Endothelial cell of umbilical vein (primary cell): ENCODE data around the gene RNF19B. TPM values are rescaled to one million over a fixed set of nuclear protein-coding genes. Genes with fewer than 3 reads are reported as not detected.
A peak's percentile ranks its signal among the peaks of the same experiment; 100 is the strongest.

Experiments used
- BruUV-seq: library from RNA; stranded (reverse); fragments of 400-500 nt; replicated peaks from 2 replicates; lab custom pipeline; 2021; lab: Mats Ljungman, UMichigan
- CTCF ChIA-PET: fragments of 300-600, 350-600 bp; sonication (Branson Sonifier 250); formaldehyde crosslinking; loops from one replicate; lab custom pipeline; 2021; ENCODE audit warnings: antibody characterized with exemption, inconsistent platforms; lab: Charles Lee
- POLR2A ChIA-PET: fragments of 300-600, 350-600 bp; sonication (Branson Sonifier 250); formaldehyde crosslinking; loops from one replicate; lab custom pipeline; 2021; ENCODE audit warnings: antibody characterized with exemption, inconsistent platforms; lab: Charles Lee
- DNase-seq: peaks from one replicate; pipeline ENCODE4 v3.0.0-alpha.2; 2011; ENCODE audit warnings: low read depth, low spot score
- FAIRE-seq: peaks from 2 replicates; lab custom pipeline; 2011; peaks lifted over from hg19 to GRCh38; lab: Jason Lieb, UNC
- H2AFZ ChIP-seq: 2 replicates; pipeline ENCODE4 v1.6.0; 2012; ENCODE audit warnings: low read depth, low read length, control low read depth, inconsistent platforms
- H3K27ac ChIP-seq: 2 replicates; pipeline ENCODE4 v1.5.1; 2011; ENCODE audit warnings: low read depth, mild to moderate bottlenecking, control low read depth, low read length, moderate library complexity; ENCODE audit not compliant: insufficient read depth
- H3K27me3 ChIP-seq, 2 experiments: 2 replicates each; pipeline versions ENCODE4 v1.6.0 to v1.6.1; 2011; ENCODE audit warnings: low read length in 2 of 2, mixed read lengths in 1 of 2; ENCODE audit not compliant: control insufficient read depth in 2 of 2, insufficient read depth in 2 of 2
- H3K36me3 ChIP-seq, 2 experiments: 2 replicates in 1 of 2; 3 replicates in 1 of 2; pipeline ENCODE4 v1.5.1; 2011; ENCODE audit warnings: low read length in 2 of 2, mild to moderate bottlenecking in 1 of 2, moderate library complexity in 1 of 2; ENCODE audit not compliant: control insufficient read depth in 2 of 2, insufficient read depth in 2 of 2; ENCODE audit errors: extremely low read depth in 1 of 2
- H3K4me1 ChIP-seq: 3 replicates; pipeline ENCODE4 v1.5.1; 2011; ENCODE audit warnings: mild to moderate bottlenecking, low read length; ENCODE audit not compliant: control insufficient read depth, insufficient read depth; ENCODE audit errors: extremely low read depth
- H3K4me2 ChIP-seq: 2 replicates; pipeline ENCODE4 v1.6.1; 2011; ENCODE audit warnings: low read length, control low read depth, mixed read lengths; ENCODE audit not compliant: insufficient read depth
- H3K4me3 ChIP-seq, 3 experiments: fragments of 200-600 bp in 1 of 3; sonication (generic), shearing (Covaris generic) in 1 of 3; replicated peaks in 1 of 3; 2 replicates each; pipeline ENCODE4 v1.5.1; 2011 to 2016; ENCODE audit warnings: control low read depth in 3 of 3, low read length in 3 of 3, mild to moderate bottlenecking in 2 of 3, inconsistent platforms in 1 of 3, low read depth in 1 of 3, moderate library complexity in 1 of 3; ENCODE audit not compliant: insufficient read depth in 1 of 3
- H3K79me2 ChIP-seq: 2 replicates; pipeline ENCODE4 v1.6.0; 2012; ENCODE audit warnings: low read length, inconsistent platforms; ENCODE audit not compliant: control insufficient read depth, insufficient read depth
- H3K9ac ChIP-seq: replicated peaks from 2 replicates; pipeline ENCODE3; 2011; ENCODE audit warnings: low read length, control low read depth; ENCODE audit not compliant: insufficient read depth; ENCODE audit errors: extremely low read depth
- H3K9me1 ChIP-seq: replicated peaks from 3 replicates; pipeline ENCODE4 v1.6.0; 2011; ENCODE audit warnings: mild to moderate bottlenecking, low read length; ENCODE audit not compliant: control insufficient read depth, insufficient read depth; ENCODE audit errors: extremely low read depth
- H3K9me3 ChIP-seq: replicated peaks from 2 replicates; pipeline ENCODE4 v1.5.1; 2012; ENCODE audit warnings: low read length, inconsistent platforms; ENCODE audit not compliant: control insufficient read depth, insufficient read depth
- H4K20me1 ChIP-seq: replicated peaks from 2 replicates; pipeline ENCODE3; 2011; ENCODE audit warnings: mild to moderate bottlenecking, low read length; ENCODE audit not compliant: control insufficient read depth, insufficient read depth; ENCODE audit errors: extremely low read depth
- CTCF ChIP-seq, 2 donors: IDR thresholded peaks; 1 replicate in 1 of 2; 2 replicates in 1 of 2; pipeline ENCODE4 v1.5.1; 2011; ENCODE audit warnings: low read length in 2 of 2, mild to moderate bottlenecking in 2 of 2, moderate library complexity in 2 of 2, control low read depth in 1 of 2, inconsistent platforms in 1 of 2, low read depth in 1 of 2; ENCODE audit not compliant: insufficient read depth in 1 of 2; ENCODE audit errors: extremely low read depth in 1 of 2
- EZH2 ChIP-seq: IDR thresholded peaks from 2 replicates; pipeline ENCODE4 v1.6.1; 2012; ENCODE audit warnings: borderline replicate concordance, low read depth, mild to moderate bottlenecking, moderate library complexity, low read length, inconsistent platforms; ENCODE audit not compliant: severe bottlenecking
- FOS ChIP-seq: IDR thresholded peaks from 2 replicates; pipeline ENCODE4 v1.6.1; 2011; ENCODE audit warnings: mild to moderate bottlenecking, low read length, moderate library complexity, borderline replicate concordance; ENCODE audit not compliant: insufficient read depth
- GATA2 ChIP-seq: IDR thresholded peaks from 2 replicates; pipeline ENCODE4 v1.7.0; 2011; ENCODE audit warnings: low read depth, mild to moderate bottlenecking, moderate library complexity, mixed read lengths, low read length; ENCODE audit not compliant: insufficient read length, insufficient read depth
- JUN ChIP-seq: IDR thresholded peaks from 2 replicates; pipeline ENCODE4 v1.6.1; 2011; ENCODE audit warnings: borderline replicate concordance, low read depth; ENCODE audit not compliant: insufficient read length, insufficient read depth
- MAX ChIP-seq: IDR thresholded peaks from 2 replicates; pipeline ENCODE4 v1.6.1; 2011; ENCODE audit not compliant: insufficient read depth, insufficient read length
- MYC ChIP-seq: IDR thresholded peaks from one replicate; pipeline ENCODE4 v1.6.1; 2011; ENCODE audit warnings: mild to moderate bottlenecking, low read depth, low read length
- POLR2A ChIP-seq: IDR thresholded peaks from 2 replicates; pipeline ENCODE4 v1.6.1; 2012; ENCODE audit warnings: low read depth, mild to moderate bottlenecking, control low read depth, low read length
- POLR2AphosphoS5 ChIP-seq: IDR thresholded peaks from 2 replicates; pipeline ENCODE4 v1.6.1; 2012; ENCODE audit warnings: low read depth, mild to moderate bottlenecking, control low read depth, low read length, moderate library complexity; ENCODE audit not compliant: insufficient read depth
- dilution Hi-C: fragments of 300-500 bp; cut with MboI; formaldehyde crosslinking; loops from one replicate; pipeline ENCODE4 v1.15.0; 2019; ENCODE audit warnings: low sequenced_read_pairs; ENCODE audit not compliant: extremely low pct_ligation_motif_present
- intact Hi-C: fragments of 100-400 bp; cut with micrococcal nuclease; formaldehyde crosslinking; loops from one replicate; pipeline ENCODE4 v1.10.0; 2022
- polyA plus RNA-seq, 4 experiments: library from polyadenylated mRNA; depleted of rRNA in 3 of 4; stranded (reverse) in 3 of 4; unstranded in 1 of 4; fragments of >200 nt; gene quantifications; 2 replicates each; pipeline versions ENCODE4 v1.2.1 to v1.2.3, GENCODE V29; 2011 to 2012; ENCODE audit warnings: missing spikeins in 1 of 4
- total RNA-seq: library from RNA; stranded (reverse); gene quantifications from 2 replicates; pipeline ENCODE4 v1.2.3, GENCODE V29; 2021

The RNF19B gene
- total and polyA plus RNA-seq, 2 donors (not counting 3 experiments of a cell fraction or from before 2014, with no cell fraction given): 19.2 to 25.6 TPM

- H3K9me1 ChIP-seq: no peaks in the 10 kb centered on the region
These were observed 63.4 kb downstream of the RNF19B start, which contains the start of gene TMEM54 for GRCh38 chr1:32900956-32901822. TSS of gene TMEM54 (minus strand) at chr1:32901389. CDS start at chr1:32901238, 151 bp downstream.

More at GRCh38 chr1:32900956-32901822, 63.4 kb downstream of the RNF19B start, which contains the start of gene TMEM54:
- Histone ChIP-seq H3K4me1 (peaks cover 13% of the 10 kb centered on the region), H3K36me3 (no peaks in the 10 kb centered on the region), H3K4me2 (peak within 1 kb of the TSS; percentile 87), H3K27me3 (peaks cover 0 to 3% of the 10 kb centered on the region in 2 experiments), H3K9ac (peak within 1 kb of the TSS; percentile 31), H3K4me3 (peak within 1 kb of the TSS; percentile 43 to 62 (median 50)), H3K27ac (no peak within 1 kb of the TSS), H4K20me1 (no peaks in the 10 kb centered on the region), H2AFZ (peak within 1 kb of the TSS; percentile 98), H3K79me2 (no peaks in the 10 kb centered on the region), H3K9me3 (no peaks in the 10 kb centered on the region)
- FAIRE-seq (no peak), DNase-seq (no peak)
- TF ChIP-seq POLR2AphosphoS5: no peak
- TF ChIP-seq GATA2: no peak
- TF ChIP-seq CTCF (IDR thresholded peaks at IDR 0.05; ENCODE audit: extremely low read depth in 1 of 2, insufficient read depth in 1 of 2, low read depth in 1 of 2, low read length in 2 of 2): peak in 1 of 2 donors; percentile 6
- TF ChIP-seq MAX: no peak
- TF ChIP-seq EZH2: peak; percentile 13
- TF ChIP-seq FOS: no peak
- peak; percentile 32 for TF ChIP-seq POLR2A
- no peak for TF ChIP-seq MYC
- TF ChIP-seq JUN: no peak
- intact Hi-C loops: no loop called here
- ChIA-PET POLR2A (no interaction called here), CTCF (interaction anchor here (1.1 kb wide), 1 partner anchor 10 kb away, joined by 4 read pairs; no protein-coding TSS in a partner anchor)
- dilution Hi-C loops: no loop called here
- TSS peak; percentile 9 for BruUV-seq
